HCT116 (cell line): ENCODE data around the gene COPE.

Experiments used
- CTCF ChIP-seq, 3 experiments: fragments of 200-600 bp in 1 of 3; sonication (generic) in 1 of 3; IDR thresholded peaks in 2 of 3; conservative IDR thresholded peaks in 1 of 3; 2 replicates each; pipeline ENCODE4 v1.5.1; 2012 to 2017; ENCODE audit warnings: low read depth in 2 of 3, low read length in 2 of 3, antibody characterized with exemption in 1 of 3, borderline replicate concordance in 1 of 3, control low read depth in 1 of 3, mild to moderate bottlenecking in 1 of 3, mixed read lengths in 1 of 3, mixed run types in 1 of 3, moderate library complexity in 1 of 3; ENCODE audit not compliant: insufficient read depth in 1 of 3
- ELF1 ChIP-seq: IDR thresholded peaks from 2 replicates; pipeline ENCODE4 v1.6.1; 2012; ENCODE audit warnings: low read depth, borderline replicate concordance
- EZH2 ChIP-seq: fragments of 200-600 bp; sonication (generic); IDR thresholded peaks from 2 replicates; pipeline ENCODE4 v1.6.1; 2017; ENCODE audit warnings: antibody characterized with exemption, mixed run types
- EZH2phosphoT487 ChIP-seq: fragments of 200-600 bp; IDR thresholded peaks from 2 replicates; pipeline ENCODE4 v1.6.1; 2018; ENCODE audit warnings: antibody characterized with exemption, borderline replicate concordance
- JUND ChIP-seq: IDR thresholded peaks from 2 replicates; pipeline ENCODE4 v1.6.1; 2012
- POLR2A ChIP-seq: IDR thresholded peaks from 2 replicates; pipeline ENCODE4 v1.7.0; 2011; ENCODE audit warnings: borderline replicate concordance; ENCODE audit not compliant: insufficient read depth, insufficient read length; ENCODE audit errors: extremely low read depth
- POLR2AphosphoS5 ChIP-seq: IDR thresholded peaks from 2 replicates; pipeline ENCODE4 v1.6.1; 2011; ENCODE audit warnings: mild to moderate bottlenecking, low read depth, low read length, moderate library complexity
- TF ChIP-seq, protein P1 (sequence below): IDR thresholded peaks from 2 replicates; pipeline ENCODE4 v1.6.1; 2012; ENCODE audit warnings: low read depth
- TF ChIP-seq, protein P2 (sequence below): IDR thresholded peaks from 2 replicates; pipeline ENCODE4 v1.6.1; 2012

GRCh38 chr19:18867199-18867598, 52.0 kb downstream of the COPE start:
- TF ChIP-seq CTCF (IDR thresholded peaks at IDR 0.05 in 2 of 3, conservative IDR thresholded peaks at IDR 0.05 in 1 of 3; ENCODE audit: borderline replicate concordance in 1 of 3, insufficient read depth in 1 of 3, low read depth in 2 of 3, low read length in 2 of 3) (no peak), POLR2A (no peak), POLR2AphosphoS5 (no peak), EZH2phosphoT487 (no peak), EZH2 (no peak), ELF1 (no peak), JUND (no peak)
- TF ChIP-seq, protein P1, sequence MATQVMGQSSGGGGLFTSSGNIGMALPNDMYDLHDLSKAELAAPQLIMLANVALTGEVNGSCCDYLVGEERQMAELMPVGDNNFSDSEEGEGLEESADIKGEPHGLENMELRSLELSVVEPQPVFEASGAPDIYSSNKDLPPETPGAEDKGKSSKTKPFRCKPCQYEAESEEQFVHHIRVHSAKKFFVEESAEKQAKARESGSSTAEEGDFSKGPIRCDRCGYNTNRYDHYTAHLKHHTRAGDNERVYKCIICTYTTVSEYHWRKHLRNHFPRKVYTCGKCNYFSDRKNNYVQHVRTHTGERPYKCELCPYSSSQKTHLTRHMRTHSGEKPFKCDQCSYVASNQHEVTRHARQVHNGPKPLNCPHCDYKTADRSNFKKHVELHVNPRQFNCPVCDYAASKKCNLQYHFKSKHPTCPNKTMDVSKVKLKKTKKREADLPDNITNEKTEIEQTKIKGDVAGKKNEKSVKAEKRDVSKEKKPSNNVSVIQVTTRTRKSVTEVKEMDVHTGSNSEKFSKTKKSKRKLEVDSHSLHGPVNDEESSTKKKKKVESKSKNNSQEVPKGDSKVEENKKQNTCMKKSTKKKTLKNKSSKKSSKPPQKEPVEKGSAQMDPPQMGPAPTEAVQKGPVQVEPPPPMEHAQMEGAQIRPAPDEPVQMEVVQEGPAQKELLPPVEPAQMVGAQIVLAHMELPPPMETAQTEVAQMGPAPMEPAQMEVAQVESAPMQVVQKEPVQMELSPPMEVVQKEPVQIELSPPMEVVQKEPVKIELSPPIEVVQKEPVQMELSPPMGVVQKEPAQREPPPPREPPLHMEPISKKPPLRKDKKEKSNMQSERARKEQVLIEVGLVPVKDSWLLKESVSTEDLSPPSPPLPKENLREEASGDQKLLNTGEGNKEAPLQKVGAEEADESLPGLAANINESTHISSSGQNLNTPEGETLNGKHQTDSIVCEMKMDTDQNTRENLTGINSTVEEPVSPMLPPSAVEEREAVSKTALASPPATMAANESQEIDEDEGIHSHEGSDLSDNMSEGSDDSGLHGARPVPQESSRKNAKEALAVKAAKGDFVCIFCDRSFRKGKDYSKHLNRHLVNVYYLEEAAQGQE, result no peak
- TF ChIP-seq, protein P2, sequence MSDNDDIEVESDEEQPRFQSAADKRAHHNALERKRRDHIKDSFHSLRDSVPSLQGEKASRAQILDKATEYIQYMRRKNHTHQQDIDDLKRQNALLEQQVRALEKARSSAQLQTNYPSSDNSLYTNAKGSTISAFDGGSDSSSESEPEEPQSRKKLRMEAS, result no peak
